A673 (cell line): ENCODE data around the gene KIF23. TPM values are rescaled to one million over a fixed set of nuclear protein-coding genes. Genes with fewer than 3 reads are reported as not detected.
A peak's percentile ranks its signal among the peaks of the same experiment; 100 is the strongest.

Experiments used
- BruUV-seq: library from RNA; stranded (reverse); fragments of 400-500 nt; replicated peaks from 2 replicates; lab custom pipeline; 2021; lab: Mats Ljungman, UMichigan
- CTCF ChIA-PET: fragments of 300-600 bp; sonication (Branson Sonifier 250); formaldehyde crosslinking; loops from one replicate; lab custom pipeline; 2022; ENCODE audit warnings: antibody characterized with exemption; lab: Charles Lee
- POLR2A ChIA-PET: fragments of 300-600 bp; sonication (Branson Sonifier 250); formaldehyde crosslinking; loops from one replicate; lab custom pipeline; 2022; ENCODE audit warnings: antibody characterized with exemption; ENCODE audit not compliant: low non-redundant PET; lab: Charles Lee
- DNase-seq: peaks from one replicate; pipeline ENCODE4 v3.0.0-alpha.2; 2015; ENCODE audit warnings: low spot score
- H3K27ac ChIP-seq: fragments of 200-600 bp; sonication (generic); 2 replicates; pipeline ENCODE4 v1.5.1; 2016; ENCODE audit warnings: mixed run types, low read depth, mild to moderate bottlenecking, mixed read lengths, antibody characterized with exemption, low read length; ENCODE audit not compliant: poor library complexity, severe bottlenecking
- H3K27me3 ChIP-seq: fragments of 200-600 bp; sonication (generic); replicated peaks from 2 replicates; pipeline ENCODE4 v1.6.1; 2017; ENCODE audit warnings: mixed run types, low read depth, mild to moderate bottlenecking, mixed read lengths, antibody characterized with exemption, low read length; ENCODE audit not compliant: insufficient read depth, poor library complexity
- H3K36me3 ChIP-seq: fragments of 200-600 bp; sonication (generic); 2 replicates; pipeline ENCODE4 v1.6.1; 2016; ENCODE audit warnings: mixed run types, mild to moderate bottlenecking, mixed read lengths, antibody characterized with exemption, low read length; ENCODE audit not compliant: insufficient read depth, poor library complexity, severe bottlenecking
- H3K4me1 ChIP-seq: fragments of 200-600 bp; sonication (generic); 2 replicates; pipeline ENCODE4 v1.6.1; 2017; ENCODE audit warnings: mixed run types, mild to moderate bottlenecking, mixed read lengths, antibody characterized with exemption, low read length; ENCODE audit not compliant: insufficient read depth, poor library complexity, severe bottlenecking
- H3K4me3 ChIP-seq: fragments of 200-600 bp; sonication (generic); 2 replicates; pipeline ENCODE4 v1.5.1; 2016; ENCODE audit warnings: low read depth, mixed run types, mild to moderate bottlenecking, mixed read lengths, low read length; ENCODE audit not compliant: poor library complexity, severe bottlenecking
- H3K9me3 ChIP-seq: fragments of 200-600 bp; sonication (generic); 2 replicates; pipeline ENCODE4 v1.6.1; 2016; ENCODE audit warnings: mixed run types, low read depth, mild to moderate bottlenecking, mixed read lengths, antibody characterized with exemption, low read length; ENCODE audit not compliant: poor library complexity, severe bottlenecking
- CTCF ChIP-seq: fragments of 300-800, 200-600 bp; sonication (generic); conservative IDR thresholded peaks from 2 replicates; pipeline ENCODE4 v1.5.1; 2017; ENCODE audit warnings: low read depth, mild to moderate bottlenecking, antibody characterized with exemption, low read length, moderate library complexity, mixed read lengths
- EZH2 ChIP-seq: fragments of 200-600 bp; sonication (generic); IDR thresholded peaks from 2 replicates; pipeline ENCODE4 v1.6.1; 2017; ENCODE audit warnings: borderline replicate concordance, low read depth, mild to moderate bottlenecking, mixed read lengths, antibody characterized with exemption, low read length; ENCODE audit not compliant: poor library complexity, severe bottlenecking
- intact Hi-C: fragments of 100-400 bp; cut with micrococcal nuclease; formaldehyde crosslinking; loops from one replicate; pipeline ENCODE4 v1.10.0; 2022; ENCODE audit not compliant: unreplicated experiment
- total RNA-seq: library from RNA; stranded (reverse); gene quantifications from 2 replicates; pipeline ENCODE4 v1.2.3, GENCODE V29; 2021

Gene KIF23
- total RNA-seq, 1 experiment from 2014 or later: 124 TPM

GRCh38 chr15:69398491-69398891, 15.7 kb upstream of the KIF23 start:
- ChIA-PET POLR2A (no interaction called here), CTCF (no interaction called here)
- TF ChIP-seq CTCF (no peak), EZH2 (no peak)
- BruUV-seq: no TSS peak
- Histone ChIP-seq H3K9me3 (no peaks in the 10 kb centered on the region), H3K4me1 (peaks cover 13% of the 10 kb centered on the region), H3K27ac (no peak overlapping the region), H3K36me3 (no peaks in the 10 kb centered on the region), H3K27me3 (no peaks in the 10 kb centered on the region), H3K4me3 (no peak overlapping the region)
- intact Hi-C loops: loop anchor here (10.0 kb wide), 1 partner anchor 124 kb away; no protein-coding TSS in a partner anchor
- no peak for DNase-seq

GRCh38 chr15:69400850-69401249, 13.3 kb upstream of the KIF23 start:
- ChIA-PET POLR2A (no interaction called here), CTCF (no interaction called here)
- DNase-seq: no peak

GRCh38 chr15:69402816-69403215, 11.3 kb upstream of the KIF23 start:
- BruUV-seq: no TSS peak
- Histone ChIP-seq H3K4me1 (peaks cover 8% of the 10 kb centered on the region), H3K27ac (no peak overlapping the region), H3K9me3 (no peaks in the 10 kb centered on the region), H3K4me3 (no peak overlapping the region), H3K27me3 (no peaks in the 10 kb centered on the region), H3K36me3 (no peaks in the 10 kb centered on the region)
- no peak for DNase-seq
- ChIA-PET CTCF (no interaction called here), POLR2A (no interaction called here)
- intact Hi-C loops: no loop called here
- TF ChIP-seq EZH2 (no peak), CTCF (no peak)

More at GRCh38 chr15:69400850-69401249, 13.3 kb upstream of the KIF23 start:
- Histone ChIP-seq H3K4me1 (peaks cover 8% of the 10 kb centered on the region), H3K27me3 (no peaks in the 10 kb centered on the region), H3K4me3 (no peak overlapping the region), H3K36me3 (no peaks in the 10 kb centered on the region), H3K27ac (no peak overlapping the region), H3K9me3 (no peaks in the 10 kb centered on the region)
- TF ChIP-seq EZH2: no peak
- intact Hi-C loops: no loop called here
- no TSS peak for BruUV-seq

- ChIA-PET POLR2A (no interaction called here), CTCF (interaction anchor here (0.6 to 0.8 kb wide), 3 partner anchors 9 to 243 kb away, joined by 3 to 4 read pairs (median 3); no protein-coding TSS in a partner anchor)
- intact Hi-C loops: no loop called here
- no peak overlapping the region for H3K27ac ChIP-seq
- TF ChIP-seq EZH2 (no peak), CTCF (no peak)
- no peak overlapping the region for H3K4me3 ChIP-seq
- no peaks in the 10 kb centered on the region for H3K36me3 ChIP-seq
- no peaks in the 10 kb centered on the region for H3K27me3 ChIP-seq
- no peaks in the 10 kb centered on the region for H3K9me3 ChIP-seq
- H3K4me1 ChIP-seq: peaks cover 8% of the 10 kb centered on the region
- peak; percentile 62 for DNase-seq
- BruUV-seq: no TSS peak
These were observed 10.6 kb upstream of the KIF23 start for GRCh38 chr15:69403594-69403993.
